Globus pallidus (tissue), 1 donor: ENCODE measurements around the gene SRPK3.
"Not testable (repeated sequence)": the region's sequence is repeated elsewhere in the genome, so short reads cannot be mapped to it uniquely, and the experiment has no call there.

Source experiments
- DNase-seq: peaks from one replicate; pipeline ENCODE4 v3.0.0-alpha.2; 2015; ENCODE audit warnings: low spot score

The SRPK3 gene

GRCh38 chrX:153780678-153781427 is at the start of gene SRPK3:
TSS of gene SRPK3 (plus strand) at chrX:153781041. CDS start at chrX:153781087, 46 bp downstream.
- no peak for DNase-seq

- DNase-seq, result no peak
Observed at GRCh38 chrX:153731117-153731844, 49.6 kb upstream of the SRPK3 start.

- no peak for DNase-seq
Observed at GRCh38 chrX:153731845-153732215, 49.0 kb upstream of the SRPK3 start.

GRCh38 chrX:153732401-153732800 is 48.4 kb upstream of the SRPK3 start:
- no peak for DNase-seq

- DNase-seq, result no peak
Observed at GRCh38 chrX:153733651-153734240, 47.1 kb upstream of the SRPK3 start.

GRCh38 chrX:153734871-153735270 is 46.0 kb upstream of the SRPK3 start:
- no peak for DNase-seq

- no peak for DNase-seq
Observed at GRCh38 chrX:153735274-153735673, 45.6 kb upstream of the SRPK3 start.

- no peak for DNase-seq
Observed at GRCh38 chrX:153736071-153736820, 44.6 kb upstream of the SRPK3 start.

- no peak for DNase-seq
Observed at GRCh38 chrX:153736871-153737441, 43.9 kb upstream of the SRPK3 start.

GRCh38 chrX:153738056-153738605 is 42.7 kb upstream of the SRPK3 start:
- DNase-seq, result no peak

- DNase-seq, result no peak
Observed at GRCh38 chrX:153739754-153740486, 40.9 kb upstream of the SRPK3 start.

- DNase-seq, result no peak
Observed at GRCh38 chrX:153740631-153741222, 40.1 kb upstream of the SRPK3 start.

GRCh38 chrX:153741446-153741845 is 39.4 kb upstream of the SRPK3 start:
- DNase-seq, result no peak

- DNase-seq, result not testable (repeated sequence)
Observed at GRCh38 chrX:153742111-153742510, 38.7 kb upstream of the SRPK3 start.

- not testable (repeated sequence) for DNase-seq
Observed at GRCh38 chrX:153742796-153743467, 37.9 kb upstream of the SRPK3 start.

GRCh38 chrX:153743468-153744209 is 37.2 kb upstream of the SRPK3 start:
- DNase-seq, result not testable (repeated sequence)

GRCh38 chrX:153744210-153745066 is 36.4 kb upstream of the SRPK3 start:
- DNase-seq, result no peak

GRCh38 chrX:153745067-153745433 is 35.8 kb upstream of the SRPK3 start:
- DNase-seq, result not testable (repeated sequence)
